K562 (cell line): ENCODE data around the gene ZBTB38. TPM values are rescaled to one million over a fixed set of nuclear protein-coding genes. Genes with fewer than 3 reads are reported as not detected.

Source experiments
- ATF2 ChIP-seq: sonication (generic); formaldehyde crosslinking; IDR thresholded peaks from 2 replicates; pipeline ENCODE4 v1.8.1; 2022; ENCODE audit warnings: missing genetic modification reagents
- ATF3 ChIP-seq, 2 experiments: fragments of 450-650 bp in 1 of 2; sonication (generic) in 1 of 2; formaldehyde crosslinking in 1 of 2; IDR thresholded peaks in 1 of 2; conservative IDR thresholded peaks in 1 of 2; 2 replicates each; pipeline versions ENCODE4 v1.6.1 to v1.8.1; 2016 to 2023; ENCODE audit warnings: mild to moderate bottlenecking in 2 of 2, moderate library complexity in 2 of 2, inconsistent platforms in 1 of 2, missing genetic modification reagents in 1 of 2
- BRF2 ChIP-seq: IDR thresholded peaks from 3 replicates; pipeline ENCODE4 v1.6.1; 2011; ENCODE audit warnings: borderline replicate concordance, mild to moderate bottlenecking; ENCODE audit not compliant: insufficient read length, insufficient read depth
- COPS2 ChIP-seq: fragments of 450-650 bp; conservative IDR thresholded peaks from 2 replicates; pipeline ENCODE4 v1.6.1; 2016; ENCODE audit warnings: mild to moderate bottlenecking, moderate library complexity
- E2F8 ChIP-seq: fragments of 450-650 bp; IDR thresholded peaks from 2 replicates; pipeline ENCODE4 v1.7.1; 2018; ENCODE audit warnings: mild to moderate bottlenecking, low read depth; ENCODE audit not compliant: partially characterized antibody
- EGR1 ChIP-seq: fragments of 450-650 bp; conservative IDR thresholded peaks from 2 replicates; pipeline ENCODE4 v1.6.1; 2017; ENCODE audit warnings: mild to moderate bottlenecking
- GTF2B ChIP-seq: IDR thresholded peaks from 2 replicates; pipeline ENCODE4 v1.6.1; 2011; ENCODE audit not compliant: insufficient read length; ENCODE audit errors: extremely low read depth
- GTF2F1 ChIP-seq: IDR thresholded peaks from 2 replicates; pipeline ENCODE4 v1.6.1; 2011; ENCODE audit warnings: low read depth, low read length, improper control_type of control experiment
- JUN ChIP-seq, 2 experiments: sonication (generic) in 1 of 2; formaldehyde crosslinking in 1 of 2; IDR thresholded peaks; 2 replicates each; pipeline versions ENCODE4 v1.6.1 to v1.8.0; 2012 to 2022; ENCODE audit warnings: borderline replicate concordance in 2 of 2, mild to moderate bottlenecking in 2 of 2, improper control_type of control experiment in 1 of 2, low read depth in 1 of 2, low read length in 1 of 2, missing genetic modification reagents in 1 of 2
- MEF2D ChIP-seq: conservative IDR thresholded peaks from 2 replicates; pipeline ENCODE4 v1.6.1; 2016; ENCODE audit warnings: low read depth, missing genetic modification characterization, missing compliant biosample characterization
- NFE2L1 ChIP-seq: fragments of 450-650 bp; IDR thresholded peaks from 2 replicates; pipeline ENCODE4 v1.6.1; 2016; ENCODE audit warnings: missing genetic modification characterization, low read depth, mild to moderate bottlenecking, missing compliant biosample characterization, moderate library complexity, borderline replicate concordance
- RAD21 ChIP-seq, 2 experiments: fragments of 250-450 bp in 1 of 2; fragments of 450-650 bp in 1 of 2; sonication (Bioruptor Pico) in 1 of 2; formaldehyde crosslinking in 1 of 2; IDR thresholded peaks in 1 of 2; conservative IDR thresholded peaks in 1 of 2; 2 replicates each; pipeline versions ENCODE4 v1.4.0 to v1.8.0; 2020 to 2022; ENCODE audit warnings: mild to moderate bottlenecking in 2 of 2, moderate library complexity in 1 of 2
- SP2 ChIP-seq: IDR thresholded peaks from 2 replicates; pipeline ENCODE4 v1.6.1; 2011; ENCODE audit warnings: mild to moderate bottlenecking, low read depth, low read length, moderate library complexity; ENCODE audit not compliant: poor library complexity, severe bottlenecking; ENCODE audit errors: extremely low read depth
- SRF ChIP-seq, 2 experiments: fragments of 250-450, 450-650 bp in 1 of 2; sonication (Bioruptor Pico) in 1 of 2; sonication (generic) in 1 of 2; formaldehyde crosslinking; IDR thresholded peaks; 2 replicates each; pipeline versions ENCODE4 v1.5.0 to v1.5.1; 2020 to 2022; ENCODE audit warnings: mild to moderate bottlenecking in 1 of 2, missing genetic modification reagents in 1 of 2
- ZFP1 ChIP-seq: fragments of 450-650 bp; formaldehyde crosslinking; IDR thresholded peaks from 2 replicates; pipeline ENCODE4 v1.4.0; 2020; ENCODE audit warnings: mild to moderate bottlenecking, mixed read lengths
- ZNF174 ChIP-seq: fragments of 250-450 bp; sonication (Bioruptor Pico); IDR thresholded peaks from 2 replicates; pipeline ENCODE4 v1.4.0; 2020; ENCODE audit warnings: mild to moderate bottlenecking
- ZNF263 ChIP-seq: sonication (generic); formaldehyde crosslinking; IDR thresholded peaks from 2 replicates; pipeline ENCODE4 v1.8.0; 2022; ENCODE audit warnings: mild to moderate bottlenecking, missing genetic modification reagents, borderline replicate concordance
- ZNF324 ChIP-seq: fragments of 250-450 bp; sonication (Bioruptor Pico); IDR thresholded peaks from 2 replicates; pipeline ENCODE4 v1.4.0; 2020; ENCODE audit warnings: mild to moderate bottlenecking
- polyA plus RNA-seq, 8 experiments: library from polyadenylated mRNA; depleted of rRNA in 4 of 8; stranded (reverse) in 5 of 8; unstranded in 3 of 8; fragments of >200 nt; fragmentation: Nextera tagmentation in 2 of 8; fragmentation: Illumina TruSeq in 1 of 8; extraction: Ambion mirVana in 2 of 8; extraction: Trizol in 1 of 8; gene quantifications; 2 replicates each; pipeline versions ENCODE4 v1.2.1 to v1.2.3, GENCODE V29; 2011 to 2014; ENCODE audit warnings: inconsistent platforms in 1 of 8, missing spikeins in 1 of 8
- total RNA-seq, 7 experiments: library from RNA; depleted of rRNA in 6 of 7; stranded (reverse); fragments of >200 nt in 6 of 7; fragmentation: Illumina TruSeq in 2 of 7; extraction: Trizol in 2 of 7; gene quantifications; 2 replicates each; pipeline versions ENCODE4 v1.2.1 to v1.2.3, GENCODE V29; 2011 to 2021; ENCODE audit warnings: low replicate concordance in 1 of 7

The ZBTB38 gene
- total and polyA plus RNA-seq, 9 of the 15 experiments (the other 6 are each of a cell fraction or from before 2014, with no cell fraction given) = 12.1 to 39.4 (median 22.9) TPM

GRCh38 chr3:141336672-141337522 lies 31.4 kb upstream of the ZBTB38 start (continued):
- TF ChIP-seq SRF (CRISPR knock-in tag; IDR thresholded peaks at IDR 0.05) (no peak), ZNF324 (CRISPR knock-in tag) (no peak), JUN (IDR thresholded peaks at IDR 0.05; ENCODE audit: borderline replicate concordance, low read depth, low read length) (no peak), JUN (CRISPR knock-in tag; IDR thresholded peaks at IDR 0.05; ENCODE audit: borderline replicate concordance) (no peak), ATF3 (IDR thresholded peaks at IDR 0.05) (peak; percentile 77), ATF3 (CRISPR knock-in tag; conservative IDR thresholded peaks at IDR 0.05) (no peak), ZNF263 (no peak), GTF2F1 (no peak), SP2 (no peak), ZNF174 (CRISPR knock-in tag) (no peak), NFE2L1 (no peak), ZFP1 (CRISPR knock-in tag) (no peak), E2F8 (no peak), EGR1 (peak; percentile 27; the same call in 1 of the 2 replicates), RAD21 (CRISPR knock-in tag; conservative IDR thresholded peaks at IDR 0.05 in 1 of 2, IDR thresholded peaks at IDR 0.05 in 1 of 2) (no peak), MEF2D (tag) (no peak), COPS2 (no peak), BRF2 (no peak), GTF2B (no peak), ATF2 (no peak)
